GM18907 (cell line): ENCODE data around the gene MVK.
"Not testable (repeated sequence)": the region's sequence is repeated elsewhere in the genome, so short reads cannot be mapped to it uniquely, and the experiment has no call there.

Source experiments
- ATAC-seq: cut with Tn5 transposase; IDR thresholded peaks from one replicate; pipeline ENCODE4 v1.9.1; 2021; ENCODE audit warnings: mild to moderate bottlenecking, moderate library complexity; ENCODE audit not compliant: unreplicated experiment

The MVK gene

DNA sequence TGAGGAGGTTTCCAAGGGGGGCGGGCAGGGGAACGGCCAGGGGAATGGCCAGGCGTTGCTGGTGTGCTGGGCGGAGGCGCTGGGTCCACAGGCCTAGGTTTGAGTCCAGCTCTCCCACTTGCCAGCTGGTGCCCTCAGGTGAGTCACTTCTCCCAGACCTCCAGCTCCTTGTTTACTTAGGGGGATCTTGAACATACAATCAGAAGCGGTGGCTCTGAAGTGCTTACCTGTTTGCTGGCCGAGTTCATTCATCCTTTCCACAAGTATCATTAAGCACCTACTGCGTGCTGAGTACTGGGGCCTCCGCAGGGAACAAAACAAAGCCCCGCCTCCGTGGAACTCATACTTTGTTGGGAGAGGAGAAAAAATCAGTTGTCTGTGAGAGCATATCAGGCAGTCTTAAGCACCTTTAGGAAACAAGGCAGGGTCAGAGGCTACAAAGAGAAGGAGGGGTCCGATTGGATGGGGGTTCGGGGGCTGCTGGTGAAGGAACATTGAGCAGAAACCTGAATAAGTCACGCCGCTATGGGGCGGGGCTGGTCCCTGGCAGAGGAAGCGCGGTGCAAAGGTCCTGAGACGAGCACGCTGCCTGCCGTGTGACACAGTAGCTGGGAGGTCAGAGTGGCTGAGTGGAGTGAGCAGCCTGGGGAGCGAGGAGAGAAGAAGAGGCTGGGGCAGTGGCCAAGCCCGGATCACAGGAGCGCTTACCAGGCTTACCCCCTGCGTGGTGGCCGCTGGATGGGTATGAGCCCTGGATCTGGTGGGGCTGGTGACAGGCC, 15.1 kb downstream of the MVK start:
- ATAC-seq: no peak

GRCh38 chr12:109589240-109589590, 15.6 kb downstream of the MVK start:
- no peak for ATAC-seq

GRCh38 chr12:109589691-109590245, 16.2 kb downstream of the MVK start:
- no peak for ATAC-seq

DNA sequence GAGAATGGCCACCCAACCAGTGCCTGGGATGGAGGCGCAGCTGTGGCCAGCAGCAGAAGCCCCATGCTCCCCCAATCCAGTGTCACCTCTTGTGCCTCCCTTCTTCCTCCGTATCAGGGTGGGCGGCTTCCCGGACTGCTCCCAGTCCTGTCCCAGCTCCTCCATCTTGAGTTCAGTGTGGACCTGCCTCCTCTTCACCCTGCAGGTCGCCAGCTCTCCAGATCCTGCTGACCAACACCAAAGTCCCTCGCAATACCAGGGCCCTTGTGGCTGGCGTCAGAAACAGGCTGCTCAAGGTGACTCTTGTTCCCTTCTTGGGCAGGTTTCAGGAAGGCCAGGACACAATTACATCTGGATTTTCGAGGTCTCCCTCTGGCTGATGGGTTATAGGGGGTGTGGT, 17.0 kb downstream of the MVK start:
- no peak for ATAC-seq

DNA sequence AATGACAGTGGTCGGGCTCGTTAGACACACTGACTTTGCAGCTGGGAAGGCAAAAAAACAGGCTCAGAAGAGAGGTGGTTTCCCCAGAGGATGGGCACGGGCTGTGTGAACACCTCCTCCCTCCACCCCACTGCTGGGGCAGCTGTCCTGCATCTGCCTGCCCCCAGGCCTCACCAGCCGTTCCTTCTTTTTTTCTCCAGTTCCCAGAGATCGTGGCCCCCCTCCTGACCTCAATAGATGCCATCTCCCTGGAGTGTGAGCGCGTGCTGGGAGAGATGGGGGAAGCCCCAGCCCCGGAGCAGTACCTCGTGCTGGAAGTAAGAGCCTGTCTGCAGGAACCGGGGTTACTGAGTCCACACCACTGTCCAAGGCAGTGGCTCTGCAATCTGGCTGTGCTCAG, 17.4 kb downstream of the MVK start:
- no peak for ATAC-seq

DNA sequence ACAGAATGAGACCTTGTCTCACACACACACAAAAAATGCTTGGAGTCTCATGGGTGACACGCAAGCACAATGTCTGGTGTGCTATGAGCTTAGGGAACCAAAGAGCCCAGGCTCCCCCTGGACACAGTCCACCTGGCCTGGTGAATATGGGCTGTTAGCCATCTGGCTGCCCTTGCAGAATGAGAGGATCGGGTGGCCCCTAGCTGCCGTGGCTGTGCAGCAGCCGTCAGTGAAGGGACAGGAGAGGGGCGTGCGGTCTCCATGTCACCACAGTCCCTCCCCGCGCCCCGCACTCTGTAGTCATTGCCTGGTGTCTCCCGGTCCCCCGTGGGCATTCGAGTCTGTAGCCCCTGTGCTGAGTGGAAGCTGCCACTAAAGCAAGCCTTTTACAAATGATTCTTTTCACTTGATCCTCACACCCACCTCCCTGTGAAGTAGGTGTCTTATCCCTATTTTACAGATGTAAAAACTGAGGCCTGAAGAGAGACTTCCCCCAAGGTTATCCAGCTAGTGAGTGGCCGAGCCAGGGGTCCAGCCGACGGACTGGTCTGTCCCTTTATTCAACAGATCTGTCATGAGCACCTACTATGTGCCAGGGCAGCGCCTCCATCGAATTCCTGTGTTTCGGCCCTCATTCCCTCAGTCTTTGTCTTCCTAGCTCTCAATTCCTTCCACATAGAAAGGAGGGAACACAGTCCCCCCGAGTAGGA, 18.8 kb downstream of the MVK start:
- no peak for ATAC-seq

DNA sequence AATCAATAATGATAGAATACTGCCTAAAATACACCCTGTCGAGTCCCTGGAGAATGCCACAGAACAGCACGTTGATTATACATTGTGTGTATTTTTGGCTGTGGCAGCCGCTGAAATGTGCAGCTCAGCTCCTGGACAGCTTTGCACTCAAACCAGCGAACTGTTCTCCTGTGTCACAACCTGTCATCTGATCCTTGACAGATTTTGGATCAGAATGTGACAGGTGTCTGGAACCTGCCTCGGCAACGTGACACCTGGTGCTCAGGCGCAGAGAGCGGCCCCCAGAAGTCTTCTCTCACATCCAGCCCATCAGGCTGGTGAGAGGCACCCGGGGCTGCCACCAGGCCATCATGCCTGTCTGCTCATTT, 19.3 kb downstream of the MVK start:
- ATAC-seq: no peak

- ATAC-seq: no peak
Measured at GRCh38 chr12:109594556-109595317, 21.1 kb downstream of the MVK start.

- no peak for ATAC-seq
Measured at GRCh38 chr12:109595321-109595902, 21.8 kb downstream of the MVK start.

DNA sequence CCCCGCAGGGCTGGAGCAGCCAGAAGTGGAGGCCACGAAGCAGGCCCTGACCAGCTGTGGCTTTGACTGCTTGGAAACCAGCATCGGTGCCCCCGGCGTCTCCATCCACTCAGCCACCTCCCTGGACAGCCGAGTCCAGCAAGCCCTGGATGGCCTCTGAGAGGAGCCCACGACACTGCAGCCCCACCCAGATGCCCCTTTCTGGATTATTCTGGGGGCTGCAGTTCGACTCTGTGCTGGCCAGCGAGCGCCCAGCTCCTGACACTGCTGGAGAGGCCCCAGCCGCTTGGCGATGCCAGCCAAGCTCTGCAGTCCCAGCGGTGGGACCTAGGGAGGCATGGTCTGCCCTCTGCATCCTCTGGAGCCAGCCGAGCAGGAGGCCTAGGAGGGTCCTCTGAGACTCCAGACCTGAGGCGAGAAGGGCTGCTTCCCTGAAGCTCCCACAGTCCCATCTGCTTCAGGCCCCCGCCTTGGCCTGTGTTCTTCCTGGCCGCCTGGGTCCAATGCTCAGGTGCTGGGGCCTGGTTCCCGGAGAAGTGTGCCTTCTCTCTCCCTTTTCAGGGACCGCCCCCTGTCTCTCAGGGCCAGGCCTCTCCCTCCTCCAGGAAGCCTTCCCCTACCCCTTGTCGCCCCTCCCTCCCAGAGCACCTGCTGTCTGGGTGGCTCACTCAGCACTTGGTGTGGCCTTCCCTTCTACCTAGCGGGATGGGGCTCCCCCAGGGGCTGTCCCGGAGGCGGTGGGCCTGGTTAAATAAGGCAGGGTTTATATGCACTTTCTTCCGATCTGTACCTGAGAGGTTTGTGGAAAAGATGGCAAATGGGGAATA, 23.0 kb downstream of the MVK start:
- no peak for ATAC-seq

GRCh38 chr12:109597414-109597794, 23.8 kb downstream of the MVK start:
- ATAC-seq: no peak

GRCh38 chr12:109597795-109598427, 24.3 kb downstream of the MVK start:
- no peak for ATAC-seq

GRCh38 chr12:109598428-109598854, 24.8 kb downstream of the MVK start:
- ATAC-seq: no peak

- no peak for ATAC-seq
Measured at GRCh38 chr12:109599087-109599486, 25.5 kb downstream of the MVK start.

DNA sequence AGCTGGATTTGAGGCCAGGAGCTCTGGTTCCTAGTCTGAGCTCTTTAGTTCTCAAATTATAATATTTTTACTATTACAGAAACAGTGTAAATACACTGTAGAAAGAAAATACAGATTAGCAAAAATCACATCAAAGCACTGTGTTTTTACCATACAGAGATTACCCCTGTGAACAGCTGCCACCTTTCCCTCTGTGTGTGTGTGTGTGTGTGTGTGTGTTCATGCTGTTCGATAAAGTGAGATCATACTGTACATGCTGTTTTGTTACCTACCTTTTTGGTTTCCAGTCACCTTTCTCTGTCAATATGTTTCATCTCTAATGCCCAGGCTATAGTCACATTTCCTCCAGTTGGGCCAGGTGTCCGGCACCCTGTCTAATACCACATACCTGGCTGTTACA, 26.9 kb downstream of the MVK start:
- no peak for ATAC-seq

DNA sequence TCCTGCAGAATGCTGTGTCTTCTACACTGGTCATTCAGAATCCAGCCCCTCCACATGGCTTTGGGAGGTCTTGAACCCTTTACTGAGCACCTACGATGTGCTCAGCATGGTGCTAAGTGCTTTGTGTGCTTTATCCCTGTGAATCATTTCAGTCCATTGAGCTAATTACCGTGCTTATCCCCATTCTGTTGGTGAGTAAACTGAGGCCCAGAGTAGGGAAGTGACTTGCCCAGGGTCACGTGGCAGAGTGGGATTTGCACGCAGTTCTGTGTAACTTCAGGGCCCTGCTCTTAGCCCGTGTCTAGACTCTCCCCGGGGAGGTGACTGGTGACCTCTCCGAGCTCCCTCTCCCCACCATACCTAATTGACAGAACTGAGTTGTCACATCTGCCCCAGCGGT, 27.4 kb downstream of the MVK start:
- no peak for ATAC-seq

DNA sequence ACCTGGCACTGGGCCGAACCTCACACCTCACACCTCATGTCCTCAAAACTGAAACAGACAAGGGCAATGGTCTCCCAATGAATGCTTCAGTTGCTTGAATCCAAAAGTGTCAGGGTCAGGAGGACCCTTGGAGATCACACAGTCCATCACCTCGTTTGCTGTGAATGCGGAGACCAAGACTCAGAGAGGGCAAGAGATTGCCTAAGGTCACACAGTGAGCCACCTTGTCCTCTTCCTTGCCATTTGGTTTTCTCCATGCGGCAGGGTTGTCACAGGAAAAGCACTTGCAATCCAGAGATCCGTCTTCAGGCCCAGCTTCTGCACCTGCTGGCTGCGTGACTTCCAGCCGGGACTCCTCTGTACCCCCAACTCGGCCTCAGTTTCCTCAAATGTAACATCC, 28.0 kb downstream of the MVK start:
- no peak for ATAC-seq

DNA sequence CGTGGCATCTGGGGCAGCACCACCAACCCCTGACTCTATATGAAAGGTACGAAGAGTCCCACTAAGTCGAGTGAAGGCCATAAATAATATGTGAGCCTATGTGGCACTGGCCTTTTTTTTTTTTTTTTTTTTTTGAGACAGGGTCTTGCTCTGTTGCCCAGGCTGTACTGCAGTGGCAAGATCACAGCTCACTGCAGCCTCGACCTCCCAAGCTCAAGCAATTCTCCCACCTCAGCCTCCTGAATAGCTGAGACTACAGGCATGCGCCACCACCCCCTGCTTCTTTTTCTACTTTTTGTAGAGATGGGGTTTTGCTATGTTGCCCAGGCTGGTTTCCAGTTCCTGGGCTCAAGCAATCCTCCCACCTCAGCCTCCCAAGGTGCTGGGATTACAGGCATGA, 28.5 kb downstream of the MVK start:
- ATAC-seq: not testable (repeated sequence)

DNA sequence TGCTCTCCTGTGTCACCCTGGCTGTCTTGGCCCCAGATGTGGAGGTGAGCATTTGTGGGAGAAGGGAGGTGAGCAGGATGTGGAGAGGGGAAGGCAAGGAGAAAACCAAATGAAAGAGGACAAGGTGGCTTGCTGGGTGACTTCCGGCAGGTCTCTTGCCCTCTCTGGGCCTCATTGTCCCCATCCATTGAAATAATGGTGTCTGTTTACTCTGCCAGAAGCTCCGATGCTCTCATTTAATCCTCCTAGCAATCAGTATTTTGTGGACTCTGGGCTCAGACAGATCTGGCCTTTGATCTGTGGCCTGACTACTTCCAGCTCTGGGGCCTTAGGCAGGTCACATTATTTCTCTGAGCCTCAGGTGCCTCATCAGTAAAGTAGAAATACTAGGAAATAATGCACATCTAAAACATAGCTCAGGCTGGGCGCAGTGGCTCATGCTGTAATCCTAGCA, 30.6 kb downstream of the MVK start:
- ATAC-seq: no peak

GRCh38 chr12:109605016-109605415, 31.4 kb downstream of the MVK start:
- ATAC-seq: no peak
